Fibroblast of gingiva (primary cell): ENCODE measurements around the gene KRT35.

Experiments used
- DNase-seq: peaks from one replicate; pipeline ENCODE4 v3.0.0-alpha.2; 2011; ENCODE audit warnings: low read depth

KRT35 gene

GRCh38 chr17:41486809-41487530, 6.0 kb upstream of the KRT35 start:
- no peak for DNase-seq

GRCh38 chr17:41486316-41486715, 5.4 kb upstream of the KRT35 start:
- no peak for DNase-seq

- DNase-seq = no peak
Measured at GRCh38 chr17:41484920-41485904, 4.3 kb upstream of the KRT35 start.

- DNase-seq = no peak
Measured at GRCh38 chr17:41483991-41484826, 3.3 kb upstream of the KRT35 start.

- no peak for DNase-seq
Measured at GRCh38 chr17:41483531-41483930, 2.6 kb upstream of the KRT35 start.

DNA sequence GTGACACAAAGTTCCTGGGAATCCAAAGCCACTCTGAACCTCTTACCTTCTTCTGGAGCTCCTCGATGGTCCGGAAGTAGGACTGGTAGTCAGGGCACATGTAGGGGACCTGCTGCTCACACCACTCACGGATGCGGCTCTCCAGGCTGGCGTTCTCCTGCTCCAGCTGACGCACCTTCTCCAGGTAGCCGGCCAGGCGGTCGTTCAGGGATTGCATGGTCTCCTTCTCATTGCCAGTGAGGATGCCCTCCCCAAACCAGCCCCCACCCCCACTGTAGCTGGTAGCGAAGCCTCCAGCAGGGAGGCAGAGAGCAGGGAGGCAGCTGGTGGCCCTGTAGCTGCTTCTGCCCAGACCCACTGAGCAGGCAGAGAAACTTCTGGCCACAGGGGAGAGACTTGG, 370 bp downstream of the KRT35 start:
- DNase-seq = no peak

DNA sequence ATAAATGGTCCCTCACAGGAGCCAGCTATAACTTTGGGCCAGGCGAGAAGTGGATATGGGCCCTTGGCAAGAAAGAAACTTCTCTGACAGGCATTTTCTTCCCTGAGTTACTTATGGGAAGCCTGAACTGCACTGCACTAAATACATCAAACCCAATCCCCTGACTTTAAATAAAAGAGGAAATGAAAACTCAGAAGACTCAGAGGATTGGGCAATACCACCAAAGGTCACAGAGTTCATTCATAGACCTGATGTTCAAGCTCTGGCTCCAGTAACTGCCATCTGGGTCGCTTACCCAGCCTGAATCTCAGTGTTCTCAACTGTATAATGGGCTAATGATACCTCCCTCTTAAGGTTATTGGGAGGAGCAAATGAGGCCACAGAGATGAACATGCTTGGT, 815 bp downstream of the KRT35 start:
- DNase-seq = no peak

DNA sequence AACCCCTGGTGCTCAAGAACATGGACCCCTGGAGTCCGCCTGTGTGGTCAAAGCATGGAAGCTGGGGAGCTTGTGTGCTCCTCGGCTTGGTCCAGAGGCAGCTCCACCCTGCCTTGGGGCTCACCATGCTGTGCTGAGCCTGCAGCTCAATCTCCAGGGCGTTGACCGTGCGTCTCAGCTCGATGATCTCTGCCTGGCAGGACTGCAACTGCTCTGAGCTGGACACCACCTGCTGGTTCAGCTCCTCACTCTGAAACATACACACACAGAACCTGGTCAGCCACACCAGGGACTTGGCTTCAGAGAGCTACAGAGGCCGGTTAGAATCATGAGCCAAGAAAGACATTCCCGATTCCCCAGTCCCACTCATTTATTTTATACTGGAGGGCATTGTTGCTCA, 2.7 kb downstream of the KRT35 start:
- DNase-seq = no peak

DNA sequence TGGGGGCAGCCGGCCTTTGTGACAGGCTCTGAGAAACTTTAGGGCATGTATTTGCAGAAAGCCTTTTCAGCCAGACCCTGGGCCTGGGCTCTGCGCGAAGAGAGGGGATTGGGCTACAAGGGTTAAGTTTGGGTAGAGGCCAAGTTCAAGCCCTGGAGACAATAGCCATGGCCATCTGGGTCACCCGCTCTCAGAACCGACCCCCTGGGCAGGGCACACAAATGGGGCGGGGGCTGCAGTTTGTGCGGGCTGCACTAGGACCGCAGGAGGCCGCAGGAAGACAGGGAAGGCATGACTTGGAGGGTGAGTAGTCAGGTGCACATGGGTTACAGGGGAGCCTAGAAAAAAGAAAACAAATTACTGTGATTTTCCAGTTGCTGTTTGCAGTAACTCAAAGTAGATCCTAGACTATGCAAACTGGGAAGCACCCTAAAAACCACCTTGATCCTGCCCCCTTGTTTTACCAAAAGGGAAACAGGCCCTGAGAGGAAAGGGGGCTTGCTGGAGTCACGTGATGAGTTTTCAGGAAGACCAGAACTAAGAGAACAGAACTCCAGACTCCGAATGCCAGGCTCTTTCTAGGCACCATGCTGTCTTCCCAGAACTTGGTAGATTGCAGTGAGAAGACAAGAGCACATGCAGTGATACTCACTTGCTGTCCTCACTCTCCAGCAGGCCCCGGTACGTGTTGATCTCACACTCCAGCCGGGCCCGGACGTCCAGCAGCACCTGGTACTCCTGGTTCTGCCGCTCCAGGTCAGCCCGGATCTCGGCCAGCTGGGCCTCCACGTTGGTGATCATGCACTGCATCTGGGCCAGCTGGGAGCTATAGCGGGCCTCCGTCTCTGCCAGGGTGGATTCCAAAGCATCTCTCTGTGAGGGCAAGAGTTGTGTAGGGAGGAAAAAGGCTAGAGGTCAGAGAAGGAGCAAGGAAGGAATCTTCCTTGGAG, 3.8 kb downstream of the KRT35 start:
- DNase-seq = no peak

- no peak for DNase-seq
Measured at GRCh38 chr17:41475421-41475820, 5.5 kb downstream of the KRT35 start.

- peak; percentile 45 for DNase-seq
Measured at GRCh38 chr17:41474863-41475262, 6.1 kb downstream of the KRT35 start.

DNA sequence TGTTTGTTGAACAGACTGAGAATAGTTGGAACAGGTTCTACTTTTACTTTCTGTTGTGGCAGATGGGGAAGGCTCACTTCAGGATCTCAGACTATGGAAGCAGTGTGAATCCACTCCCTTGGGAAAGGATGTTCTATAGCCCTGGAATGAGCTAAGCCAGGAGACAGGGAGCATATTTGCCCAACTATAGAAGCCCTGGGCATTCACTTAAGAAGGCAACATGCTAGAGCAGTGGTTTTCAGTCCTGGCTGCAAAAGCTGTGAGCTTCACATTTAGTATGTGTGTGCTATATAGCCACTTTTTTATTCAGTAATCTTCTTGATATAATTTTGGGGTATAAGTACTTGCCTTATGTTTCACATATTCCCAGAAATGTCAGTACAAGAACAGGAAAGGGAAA, 12.6 kb downstream of the KRT35 start:
- DNase-seq = no peak

DNA sequence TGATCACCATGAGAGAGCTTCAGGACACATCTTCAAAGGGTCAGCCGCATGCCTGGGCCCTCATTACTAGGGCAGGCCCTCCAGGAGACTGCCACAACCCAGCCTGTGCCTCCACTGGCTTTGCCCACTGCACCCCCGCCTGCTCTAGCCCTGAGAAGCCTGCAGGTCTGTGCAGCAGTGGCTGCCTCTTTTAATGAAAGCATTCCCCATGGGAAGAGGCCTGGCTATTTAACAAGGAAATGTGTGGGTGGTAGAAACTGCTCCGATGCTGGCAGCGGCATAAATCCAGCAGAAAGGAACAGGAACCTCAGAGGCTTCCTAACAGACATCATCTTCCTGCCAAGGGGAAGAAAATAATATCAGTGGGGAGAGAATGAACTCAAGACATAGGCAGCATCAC, 13.4 kb downstream of the KRT35 start:
- DNase-seq = no peak

DNA sequence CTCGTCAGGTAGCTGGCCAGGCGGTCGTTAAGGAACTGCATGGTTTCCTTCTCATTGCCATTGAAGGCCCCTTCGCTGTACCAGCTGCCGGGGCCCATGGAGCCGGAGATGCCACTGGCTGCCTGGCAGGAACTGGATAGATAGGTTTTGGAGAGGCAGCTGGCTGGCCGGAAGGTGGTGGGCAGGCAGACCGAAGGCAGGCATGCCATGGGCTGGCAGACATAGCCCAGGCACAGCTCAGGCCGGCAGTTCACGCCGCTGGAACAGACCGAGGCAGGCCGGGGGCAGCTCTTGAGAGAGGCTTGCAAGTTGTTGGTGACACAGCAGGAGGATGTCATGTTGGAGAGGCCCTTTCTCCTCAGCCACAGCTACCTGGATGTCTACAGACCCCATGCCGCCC, 14.0 kb downstream of the KRT35 start, which contains the start of gene KRT32:
Gene KRT32 (minus strand): TSS at position 399 of the 400 bp plus-strand sequence. CDS start 61 bp downstream, at position 338.
- no peak for DNase-seq

- DNase-seq = peak; percentile 82
Measured at GRCh38 chr17:41464682-41465081, 16.3 kb downstream of the KRT35 start.

GRCh38 chr17:41464173-41464572, 16.8 kb downstream of the KRT35 start:
- DNase-seq = no peak

GRCh38 chr17:41463746-41464145, 17.2 kb downstream of the KRT35 start:
- no peak for DNase-seq

GRCh38 chr17:41462705-41463104, 18.2 kb downstream of the KRT35 start:
- no peak for DNase-seq

- no peak for DNase-seq
Measured at GRCh38 chr17:41457676-41458075, 23.3 kb downstream of the KRT35 start.

DNA sequence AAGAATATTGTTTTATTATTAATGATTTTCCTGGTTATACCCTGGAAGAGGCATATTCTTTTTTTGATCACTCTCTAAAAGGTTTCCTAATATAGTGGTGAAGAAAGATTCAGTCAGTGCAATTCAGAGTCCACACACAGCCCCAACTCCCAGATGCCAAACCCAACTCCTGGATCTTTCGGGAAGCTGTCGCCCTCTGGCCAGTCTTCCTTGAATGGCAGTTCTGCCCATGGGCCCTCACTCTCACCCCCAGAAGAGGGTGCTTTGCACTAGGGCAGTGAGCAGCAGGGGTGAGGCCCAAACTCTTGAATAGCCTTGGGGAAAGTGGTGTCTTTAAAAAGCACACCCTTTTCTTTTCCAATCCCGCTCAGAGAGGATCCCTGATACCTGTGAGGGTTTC, 24.7 kb downstream of the KRT35 start:
- no peak for DNase-seq

- peak; percentile 52 for DNase-seq
Measured at GRCh38 chr17:41455236-41455635, 25.7 kb downstream of the KRT35 start.
